K562 (cell line): ENCODE measurements around the gene SUPT20H. TPM values are rescaled to one million over a fixed set of nuclear protein-coding genes. Genes with fewer than 3 reads are reported as not detected.

Experiments
- ATAC-seq: fragments of 200-7000 bp; cut with Tn5 transposase; 3 replicates; pipeline ENCODE4 v1.9.1; 2020; ENCODE audit warnings: moderate library complexity
- BruUV-seq: library from RNA; stranded (reverse); fragments of 400-500 nt; replicated peaks from 2 replicates; lab custom pipeline; 2021; lab: Mats Ljungman, UMichigan
- CTCF ChIA-PET: fragments of 300-600 bp; formaldehyde crosslinking; extraction: SDS; loops from one replicate; lab custom pipeline; 2021; ENCODE audit warnings: low intra/inter-chr PET ratio; lab: Yijun Ruan, JAX
- POLR2A ChIA-PET: fragments of 300-600, 350-650 bp; sonication (Branson Sonifier 250); formaldehyde crosslinking; extraction: SDS; loops from one replicate; lab custom pipeline; 2021; ENCODE audit warnings: antibody characterized with exemption, inconsistent platforms; lab: Yijun Ruan, JAX
- DNase-seq, 4 experiments: peaks; one replicate each; pipeline versions ENCODE4 v3.0.0 to v3.0.0-alpha.2; 2011 to 2018; ENCODE audit warnings: low spot score in 3 of 4, mixed read lengths in 3 of 4; ENCODE audit errors: extremely low read depth in 1 of 4
- FAIRE-seq: peaks from 2 replicates; lab custom pipeline; 2011; peaks lifted over from hg19 to GRCh38; lab: Jason Lieb, UNC
- H2AFZ ChIP-seq: 2 replicates; pipeline ENCODE4 v1.6.0; 2011; ENCODE audit warnings: low read depth, low read length, control low read depth, inconsistent platforms
- H3K27ac ChIP-seq: fragments of 200-600 bp; 3 replicates; pipeline ENCODE4 v1.8.0; 2011; ENCODE audit warnings: low read depth, mild to moderate bottlenecking, control low read depth, inconsistent platforms, low read length, moderate library complexity, mixed read lengths; ENCODE audit errors: extremely low read depth
- H3K27me3 ChIP-seq, 2 experiments: fragments of 300-600 bp in 1 of 2; 2 replicates in 1 of 2; 3 replicates in 1 of 2; pipeline versions ENCODE4 v1.6.0 to v1.8.0; 2011; ENCODE audit warnings: inconsistent platforms in 2 of 2, low read length in 2 of 2, mild to moderate bottlenecking in 1 of 2, mixed read lengths in 1 of 2, moderate library complexity in 1 of 2; ENCODE audit not compliant: control insufficient read depth in 2 of 2, insufficient read depth in 2 of 2
- H3K36me3 ChIP-seq: fragments of 300-600 bp; 3 replicates; pipeline ENCODE4 v1.8.0; 2011; ENCODE audit warnings: mild to moderate bottlenecking, low read length, inconsistent platforms; ENCODE audit not compliant: control insufficient read depth, insufficient read depth
- H3K4me1 ChIP-seq, 2 experiments: fragments of 200-600 bp in 1 of 2; replicated peaks in 1 of 2; 2 replicates in 1 of 2; 3 replicates in 1 of 2; pipeline versions ENCODE4 v1.5.1 to v1.8.0; 2011; ENCODE audit warnings: inconsistent platforms in 2 of 2, low read length in 2 of 2, mild to moderate bottlenecking in 1 of 2, mixed read lengths in 1 of 2, moderate library complexity in 1 of 2; ENCODE audit not compliant: control insufficient read depth in 2 of 2, insufficient read depth in 2 of 2
- H3K4me2 ChIP-seq: 2 replicates; pipeline ENCODE4 v1.6.1; 2011; ENCODE audit warnings: low read length, control low read depth, inconsistent platforms, mixed read lengths; ENCODE audit not compliant: insufficient read depth
- H3K4me3 ChIP-seq: fragments of 200-600 bp; sonication (generic), shearing (Covaris generic); 2 replicates; pipeline ENCODE4 v1.5.1; 2016; ENCODE audit warnings: control low read depth, inconsistent platforms
- H3K79me2 ChIP-seq: fragments of 200-600 bp; 3 replicates; pipeline ENCODE4 v1.8.0; 2011; ENCODE audit warnings: low read length, inconsistent platforms; ENCODE audit not compliant: control insufficient read depth, insufficient read depth
- H3K9ac ChIP-seq, 2 experiments: 2 replicates each; pipeline versions ENCODE4 v1.6.0 to v1.6.1; 2011; ENCODE audit warnings: low read depth in 2 of 2, low read length in 2 of 2, control low read depth in 1 of 2, inconsistent platforms in 1 of 2, mild to moderate bottlenecking in 1 of 2, mixed read lengths in 1 of 2; ENCODE audit not compliant: insufficient read depth in 1 of 2
- H3K9me1 ChIP-seq: one replicate; pipeline ENCODE4 v1.6.0; 2011; ENCODE audit warnings: inconsistent platforms, mild to moderate bottlenecking, low read length, moderate library complexity; ENCODE audit not compliant: control insufficient read depth, insufficient read depth
- H3K9me3 ChIP-seq: replicated peaks from 2 replicates; pipeline ENCODE4 v1.5.1; 2011; ENCODE audit warnings: low read depth, low read length, inconsistent platforms; ENCODE audit not compliant: control insufficient read depth, insufficient read depth
- H4K20me1 ChIP-seq: replicated peaks from 2 replicates; pipeline ENCODE4 v1.6.1; 2011; ENCODE audit warnings: low read length, inconsistent platforms, mixed read lengths; ENCODE audit not compliant: control insufficient read depth, insufficient read depth
- CTCF ChIP-seq, 3 experiments: IDR thresholded peaks in 2 of 3; conservative IDR thresholded peaks in 1 of 3; 2 replicates each; pipeline ENCODE4 v1.5.1; 2011 to 2012; ENCODE audit warnings: low read length in 3 of 3, mild to moderate bottlenecking in 3 of 3, control low read depth in 2 of 3, improper control_type of control experiment in 1 of 3, inconsistent platforms in 1 of 3, low read depth in 1 of 3, mixed read lengths in 1 of 3, moderate library complexity in 1 of 3; ENCODE audit not compliant: insufficient read depth in 2 of 3
- DDX20 ChIP-seq: fragments of 450-650 bp; IDR thresholded peaks from 2 replicates; pipeline ENCODE4 v1.6.1; 2016; ENCODE audit warnings: missing genetic modification characterization, low read depth, mild to moderate bottlenecking, missing compliant biosample characterization, moderate library complexity
- ESRRB ChIP-seq: fragments of 250-450 bp; sonication (Bioruptor Pico); IDR thresholded peaks from 2 replicates; pipeline ENCODE4 v1.5.0; 2020; ENCODE audit warnings: mild to moderate bottlenecking, moderate library complexity, borderline replicate concordance
- ZNF316 ChIP-seq: fragments of 450-650 bp; IDR thresholded peaks from 2 replicates; pipeline ENCODE4 v1.6.1; 2016
- WGBS: fragments of 100-300 bp; shearing (Covaris generic); methylation state at CpG from one replicate; pipeline ENCODE4 v1.1.6; 2016; ENCODE audit warnings: low coverage, mixed read lengths; ENCODE audit not compliant: insufficient coverage; ENCODE audit errors: missing lambda C conversion rate; 5-methylcytosine and 5-hydroxymethylcytosine counted together
- in situ Hi-C: fragments of 300-500 bp; cut with MboI; formaldehyde crosslinking; loops from 4 replicates; pipeline ENCODE4 v1.15.0; 2018; ENCODE audit warnings: inconsistent platforms, mixed read lengths
- intact Hi-C: fragments of 100-400 bp; cut with micrococcal nuclease; formaldehyde crosslinking; loops from 2 replicates; pipeline ENCODE4 v1.14.2; 2022
- polyA plus RNA-seq, 8 experiments: library from polyadenylated mRNA; depleted of rRNA in 4 of 8; stranded (reverse) in 5 of 8; unstranded in 3 of 8; fragments of >200 nt; fragmentation: Nextera tagmentation in 2 of 8; fragmentation: Illumina TruSeq in 1 of 8; extraction: Ambion mirVana in 2 of 8; extraction: Trizol in 1 of 8; gene quantifications; 2 replicates each; pipeline versions ENCODE4 v1.2.1 to v1.2.3, GENCODE V29; 2011 to 2014; ENCODE audit warnings: inconsistent platforms in 1 of 8, missing spikeins in 1 of 8
- total RNA-seq, 7 experiments: library from RNA; depleted of rRNA in 6 of 7; stranded (reverse); fragments of >200 nt in 6 of 7; fragmentation: Illumina TruSeq in 2 of 7; extraction: Trizol in 2 of 7; gene quantifications; 2 replicates each; pipeline versions ENCODE4 v1.2.1 to v1.2.3, GENCODE V29; 2011 to 2021; ENCODE audit warnings: low replicate concordance in 1 of 7

Gene SUPT20H
- total and polyA plus RNA-seq, 9 of the 15 experiments (the other 6 are each of a cell fraction or from before 2014, with no cell fraction given) = 11.4 to 71.8 (median 31.7) TPM

DNA sequence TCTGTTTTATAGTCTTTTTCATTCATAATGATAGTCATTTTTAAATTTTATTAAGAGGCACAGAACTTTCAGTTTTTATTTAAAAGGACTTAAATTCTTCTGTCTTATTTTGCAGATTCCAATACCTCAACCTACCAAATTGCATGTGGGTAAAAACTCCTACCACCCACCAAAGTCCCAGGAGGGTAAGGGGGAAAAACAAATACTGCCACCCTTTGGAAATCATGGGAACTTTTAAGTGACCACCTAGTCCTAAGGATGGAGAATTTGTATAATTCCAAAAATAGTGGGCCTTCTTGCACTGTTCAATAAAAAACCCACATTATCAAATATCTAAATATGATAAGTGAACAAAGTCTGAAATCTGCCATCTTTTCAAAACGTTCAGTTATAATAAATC is 9.7 kb downstream of the SUPT20H start:
- in situ Hi-C loops = no loop called here
- CTCF ChIA-PET = no interaction called here
- 22% methylated on average over 1 of the region's 1 CpG for WGBS
- Histone ChIP-seq H3K9me3 (no peaks in the 10 kb centered on the region), H3K4me2 (no peak overlapping the region), H3K27me3 (no peaks in the 10 kb centered on the region), H3K9me1 (no peaks in the 10 kb centered on the region), H3K36me3 (peaks cover 42% of the 10 kb centered on the region; the same call in 2 of the 3 replicates), H3K27ac (no peak overlapping the region), H3K4me3 (no peak overlapping the region), H3K79me2 (peaks cover 42% of the 10 kb centered on the region), H3K9ac (no peak overlapping the region), H2AFZ (no peak overlapping the region), H4K20me1 (no peaks in the 10 kb centered on the region), H3K4me1 (no peaks in the 10 kb centered on the region)
- TF ChIP-seq CTCF (IDR thresholded peaks at IDR 0.05 in 2 of 3, conservative IDR thresholded peaks at IDR 0.05 in 1 of 3; ENCODE audit: insufficient read depth in 2 of 3, low read depth in 1 of 3, low read length in 3 of 3) (0 out of 6 replicates have a peak, but pooled peaks of 1 of the 3 experiments have one; percentile 10), ESRRB (CRISPR knock-in tag) (no peak)
- ATAC-seq = 0 out of 3 replicates have a peak, but pooled peaks have one; percentile 43
- intact Hi-C loops = no loop called here
- no peak for DNase-seq
- no TSS peak for BruUV-seq
- no peak for FAIRE-seq
- POLR2A ChIA-PET = no interaction called here

GRCh38 chr13:37047846-37048245 is 11.6 kb downstream of the SUPT20H start:
- H3K4me1 ChIP-seq = no peaks in the 10 kb centered on the region
- no peak for FAIRE-seq
- BruUV-seq = no TSS peak
- no peak overlapping the region for H3K4me3 ChIP-seq
- CTCF ChIA-PET = no interaction called here
- peaks cover 58% of the 10 kb centered on the region; the same call in 2 of the 3 replicates for H3K36me3 ChIP-seq
- no peak overlapping the region for H2AFZ ChIP-seq
- in situ Hi-C loops = no loop called here
- H3K9me1 ChIP-seq = no peaks in the 10 kb centered on the region
- DNase-seq = no peak
- no peaks in the 10 kb centered on the region for H4K20me1 ChIP-seq
- H3K27ac ChIP-seq = no peak overlapping the region
- no peak overlapping the region for H3K4me2 ChIP-seq
- H3K79me2 ChIP-seq = peaks cover 34% of the 10 kb centered on the region
- H3K9ac ChIP-seq = no peak overlapping the region
- WGBS = 78% methylated on average over 3 of the region's 3 CpGs
- no peak for ATAC-seq
- H3K9me3 ChIP-seq = no peaks in the 10 kb centered on the region
- no peaks in the 10 kb centered on the region for H3K27me3 ChIP-seq
- POLR2A ChIA-PET = interaction anchor here (0.6 kb wide), 1 partner anchor 29 kb away, joined by 3 read pairs; no protein-coding TSS in a partner anchor
- peak; percentile 58; the same call in 1 of the 2 replicates for TF ChIP-seq ZNF316
- no peak for TF ChIP-seq DDX20
- intact Hi-C loops = no loop called here
